ENCODE data around the gene DLL4.

DLL4 gene

DNA sequence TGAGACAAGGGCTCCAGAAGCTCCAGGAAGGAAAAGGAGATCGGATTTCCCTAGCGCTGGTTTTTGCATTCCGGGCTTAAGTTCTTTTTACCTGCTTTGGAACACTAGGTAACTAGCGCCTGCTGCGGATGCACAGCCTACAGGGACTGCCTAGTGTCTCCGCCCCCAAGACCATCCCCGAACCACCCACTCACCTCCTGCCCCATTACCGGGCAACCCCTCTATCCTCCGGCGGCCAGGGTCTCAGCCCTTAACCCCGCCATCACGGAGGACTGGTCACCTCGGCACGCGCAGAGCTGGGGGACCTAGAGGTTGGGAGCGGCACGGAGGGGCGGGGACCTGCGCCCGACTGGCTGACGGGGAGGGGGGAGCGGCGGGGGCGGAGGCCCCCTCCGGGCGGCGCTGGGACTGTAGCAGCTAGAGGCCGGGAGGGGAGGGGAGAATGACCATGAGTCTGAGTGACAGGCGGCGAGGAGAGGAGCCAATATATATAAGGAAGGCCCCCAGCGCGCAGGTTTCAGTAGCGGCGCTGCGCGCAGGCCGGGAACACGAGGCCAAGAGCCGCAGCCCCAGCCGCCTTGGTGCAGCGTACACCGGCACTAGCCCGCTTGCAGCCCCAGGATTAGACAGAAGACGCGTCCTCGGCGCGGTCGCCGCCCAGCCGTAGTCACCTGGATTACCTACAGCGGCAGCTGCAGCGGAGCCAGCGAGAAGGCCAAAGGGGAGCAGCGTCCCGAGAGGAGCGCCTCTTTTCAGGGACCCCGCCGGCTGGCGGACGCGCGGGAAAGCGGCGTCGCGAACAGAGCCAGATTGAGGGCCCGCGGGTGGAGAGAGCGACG lies at the start of gene DLL4:
Gene DLL4, plus strand, starts transcription at position 520 of the 839 bp plus-strand sequence. CDS start 329 bp downstream, outside the sequence.
- peak; percentile 73 for DNase-seq

DNA sequence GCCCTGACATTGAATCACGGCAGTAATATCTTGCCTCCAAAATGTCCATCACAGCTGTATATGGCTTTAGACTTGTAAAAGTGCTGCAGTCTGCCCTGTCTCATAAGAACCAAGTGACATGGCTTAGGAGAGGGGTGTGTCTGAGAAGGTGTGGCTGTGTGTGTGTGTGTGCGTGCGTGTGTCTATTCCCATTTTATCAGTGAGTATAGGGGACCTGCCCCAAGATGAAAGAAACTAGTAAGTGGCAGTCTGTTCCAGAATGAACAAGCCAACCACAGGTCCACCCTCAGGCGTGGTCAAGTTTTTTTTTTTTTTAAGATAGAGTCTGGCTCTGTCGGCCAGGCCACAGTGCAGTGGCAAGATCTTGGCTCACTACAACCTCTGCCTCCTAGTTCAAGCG lies 49.5 kb upstream of the DLL4 start:
- DNase-seq, result no peak

DNA sequence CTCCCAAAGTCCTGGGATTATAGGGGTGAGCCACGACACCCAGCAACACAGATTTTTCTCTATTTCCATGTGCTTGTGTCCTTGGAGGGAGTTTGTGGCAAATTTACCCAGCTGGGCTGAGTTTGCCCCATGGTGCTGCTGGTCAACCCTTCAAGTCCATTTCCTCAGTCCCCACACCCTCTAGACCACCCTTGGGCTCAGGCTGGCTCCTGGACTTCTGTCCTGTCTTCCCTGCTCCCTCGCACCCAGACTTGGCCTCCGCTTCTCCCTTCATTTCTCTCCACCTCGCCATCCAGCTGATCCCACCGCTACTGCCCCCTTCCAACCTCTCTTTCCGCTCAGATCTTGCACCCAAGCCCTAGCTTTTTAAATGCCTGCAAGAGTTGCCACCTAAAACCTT lies 47.8 kb upstream of the DLL4 start:
- DNase-seq, result no peak

DNA sequence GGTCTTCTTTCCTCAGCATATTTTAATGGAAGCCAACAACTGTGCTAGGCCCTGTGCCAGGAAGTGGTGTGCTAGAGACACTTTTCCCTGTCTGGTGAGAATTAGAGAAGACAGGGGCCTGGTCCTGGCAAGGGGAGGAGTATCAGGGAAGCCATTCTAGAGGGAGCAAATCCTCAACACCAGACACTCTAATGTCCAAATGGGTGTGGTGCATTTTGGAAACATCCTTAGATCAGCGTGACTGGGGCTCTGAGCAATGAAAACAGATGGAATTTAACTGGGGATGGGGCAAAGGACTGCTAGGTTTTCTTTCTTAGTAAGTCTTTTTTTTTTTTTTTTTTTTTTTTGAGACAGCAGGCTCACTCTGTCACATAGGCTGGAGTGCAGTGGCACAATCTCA lies 42.6 kb upstream of the DLL4 start:
- DNase-seq, result no peak

DNA sequence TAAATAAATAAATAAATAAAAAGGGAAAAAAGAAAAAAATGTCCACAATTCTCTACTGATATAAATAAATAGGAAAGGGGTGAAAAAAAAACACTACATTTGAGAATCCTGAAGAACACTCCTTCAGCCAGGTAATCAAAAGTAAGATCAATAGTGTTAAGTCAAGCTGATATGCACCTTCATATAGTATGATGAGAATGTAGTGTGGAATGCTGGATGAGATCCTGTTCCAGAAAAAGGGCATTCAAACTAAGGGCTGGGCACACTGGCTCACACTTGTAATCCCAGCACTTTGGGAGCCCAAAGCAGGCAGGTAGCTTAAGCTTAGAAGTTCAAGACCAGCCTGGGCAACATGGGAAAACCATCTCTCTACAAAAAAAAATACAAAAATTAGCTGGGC lies 40.0 kb upstream of the DLL4 start:
- no peak for DNase-seq

DNA sequence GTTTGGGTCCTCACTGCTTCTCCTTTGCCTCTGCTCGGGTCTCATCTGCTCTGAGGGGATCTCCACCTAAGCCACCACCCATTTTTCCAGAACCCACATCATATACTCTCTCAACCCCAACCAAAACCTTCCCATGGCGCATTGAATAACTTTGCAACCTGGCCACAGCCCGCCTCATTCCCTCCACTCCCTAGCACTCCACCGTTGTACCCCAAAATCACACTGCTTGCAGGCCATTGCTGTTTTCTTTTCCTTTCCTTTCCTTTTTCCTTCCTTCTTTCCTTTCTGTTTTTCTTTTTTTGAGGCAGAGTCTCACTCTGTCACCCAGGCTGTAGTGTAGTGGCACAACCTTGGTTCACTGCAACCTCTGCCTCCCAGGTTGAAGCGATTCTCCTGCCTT lies 38.0 kb upstream of the DLL4 start:
- no peak for DNase-seq

DNA sequence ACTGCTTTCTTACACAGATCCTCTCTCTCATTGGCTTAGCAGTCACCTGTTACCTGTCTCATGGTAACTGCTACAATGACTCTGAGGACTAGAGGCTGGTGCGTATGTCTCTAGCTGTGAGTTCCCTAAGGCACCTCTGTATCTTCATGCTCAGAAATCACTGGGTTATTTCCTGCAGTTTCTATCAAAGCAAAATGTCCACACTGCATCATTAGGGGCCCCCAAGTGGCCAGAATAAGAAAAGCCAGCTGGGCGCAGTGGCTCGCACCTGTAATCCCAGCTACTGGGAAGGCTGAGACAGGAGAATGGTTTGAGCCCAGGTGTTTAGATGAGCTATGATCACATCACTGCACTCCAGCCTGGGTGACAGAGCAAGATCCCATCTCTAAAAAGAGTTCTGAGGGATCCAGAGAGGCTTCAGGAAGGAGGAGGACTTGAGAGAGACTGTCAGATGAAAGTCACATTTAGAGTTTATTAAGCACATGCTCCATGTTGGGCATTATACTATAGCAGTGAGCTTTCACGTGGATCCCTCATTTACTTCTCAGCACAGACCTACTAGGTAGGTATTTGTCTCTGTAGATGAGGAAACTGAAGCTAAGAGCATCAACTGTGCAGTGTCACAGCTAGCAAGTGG lies 37.2 kb upstream of the DLL4 start:
- DNase-seq, result no peak

DNA sequence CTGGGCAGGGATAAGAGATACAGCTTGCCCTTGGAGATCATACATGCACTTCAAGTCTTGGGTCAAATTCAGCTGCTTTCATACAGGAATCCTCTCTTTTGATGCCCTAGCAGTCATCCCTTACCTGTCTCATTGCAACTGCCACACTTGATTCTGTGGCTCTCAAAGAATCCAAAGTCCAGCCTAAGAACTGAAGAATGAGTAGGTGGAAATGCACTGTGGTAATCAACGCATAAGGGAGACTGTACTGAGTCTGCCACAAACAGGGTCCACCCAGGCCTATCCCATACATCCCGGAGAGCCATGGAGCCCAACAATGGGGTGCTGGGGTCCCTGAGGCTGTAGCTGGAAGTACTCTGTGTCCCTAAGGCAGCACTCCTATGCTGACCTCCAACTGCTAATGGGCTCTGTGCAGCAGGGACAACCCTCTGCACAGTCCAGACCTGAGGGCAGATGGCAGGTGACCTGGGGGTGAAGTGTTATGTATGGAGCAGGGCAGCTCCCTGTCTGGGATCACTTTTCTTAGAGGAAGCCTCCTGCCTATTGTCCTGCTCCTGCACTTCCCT lies 36.6 kb upstream of the DLL4 start:
- DNase-seq, result no peak

DNA sequence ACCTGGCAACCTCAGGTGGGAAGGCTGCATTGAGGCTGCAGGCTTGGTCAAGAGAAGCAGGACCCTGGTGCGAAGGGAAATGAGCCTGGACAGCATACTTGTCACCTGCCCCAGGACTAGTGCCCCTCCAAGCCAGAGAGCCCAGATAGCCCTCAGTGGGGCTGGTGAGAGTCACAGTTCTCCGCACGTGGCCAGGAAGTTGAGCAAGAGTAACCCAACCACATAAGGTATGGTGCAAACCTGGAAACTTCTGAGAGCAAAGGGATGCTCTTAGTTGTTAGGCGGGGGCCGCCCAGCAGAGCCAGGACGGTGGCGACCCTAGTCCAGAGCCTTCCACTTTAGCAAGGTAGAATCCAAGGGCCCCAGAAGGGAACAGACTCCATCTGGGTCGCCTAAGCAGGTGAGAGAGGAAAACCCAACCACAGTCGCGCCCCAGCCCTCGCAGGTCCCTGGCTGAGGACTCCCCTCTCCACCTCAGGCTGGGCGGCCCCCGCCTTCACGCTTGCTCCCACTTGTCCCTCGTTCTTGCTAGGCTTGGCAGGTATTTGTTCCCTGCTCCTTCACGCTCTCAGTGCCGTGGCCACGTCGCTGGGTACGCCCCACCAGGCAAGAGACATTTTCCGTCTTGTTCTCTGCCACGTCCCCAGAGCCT lies 36.0 kb upstream of the DLL4 start:
- no peak for DNase-seq

DNA sequence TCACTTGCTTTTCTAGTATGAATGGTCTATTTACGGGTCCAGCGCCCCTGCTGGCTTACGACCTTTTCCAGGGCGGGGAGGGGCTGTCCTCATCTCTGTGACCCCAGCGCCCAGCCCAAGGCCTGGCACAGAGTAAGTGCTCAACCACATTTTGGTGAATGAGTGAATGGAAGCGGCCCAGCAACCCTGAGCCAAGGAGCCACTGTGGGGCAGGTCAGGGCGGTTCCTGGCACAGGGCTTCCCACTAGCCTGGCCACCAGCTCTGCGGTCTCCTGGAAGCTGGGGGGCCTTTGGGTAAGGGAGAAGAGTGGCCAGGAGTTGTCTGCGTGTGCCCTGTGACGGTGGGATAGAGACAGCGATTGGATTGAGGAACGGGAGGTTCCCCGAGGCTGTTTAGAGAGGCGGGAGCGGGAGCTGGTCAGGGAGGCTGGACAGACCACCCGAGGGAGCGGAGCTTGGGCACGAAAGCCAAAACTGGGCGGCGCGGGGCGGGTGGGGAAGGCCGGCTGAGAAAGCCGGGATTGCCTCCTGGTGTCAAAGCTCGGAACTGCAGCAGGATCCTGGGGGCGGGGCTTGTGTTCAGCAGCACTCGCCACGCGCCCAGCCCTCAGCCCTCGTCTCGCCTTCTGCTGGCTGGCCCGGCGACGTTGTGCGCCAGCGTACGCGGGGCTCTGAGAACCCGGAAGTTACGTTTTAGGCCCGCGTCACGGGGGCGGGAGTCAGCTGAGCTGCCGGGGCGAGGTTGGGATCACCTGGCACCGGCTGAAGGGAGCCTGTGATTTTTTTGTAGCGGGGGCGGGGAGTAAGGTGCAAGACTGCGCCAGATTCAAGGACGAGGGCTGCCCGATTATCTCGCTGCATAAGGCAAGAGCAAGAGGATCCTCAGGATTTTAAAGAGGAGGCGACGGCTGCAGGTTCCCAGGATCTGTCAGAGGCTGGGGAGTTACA lies 35.1 kb upstream of the DLL4 start, which contains the start of gene VPS18:
Gene VPS18, plus strand, starts transcription at position 718 of the 948 bp plus-strand sequence. CDS start 319 bp downstream, outside the sequence.
- DNase-seq, result peak; percentile 91

DNA sequence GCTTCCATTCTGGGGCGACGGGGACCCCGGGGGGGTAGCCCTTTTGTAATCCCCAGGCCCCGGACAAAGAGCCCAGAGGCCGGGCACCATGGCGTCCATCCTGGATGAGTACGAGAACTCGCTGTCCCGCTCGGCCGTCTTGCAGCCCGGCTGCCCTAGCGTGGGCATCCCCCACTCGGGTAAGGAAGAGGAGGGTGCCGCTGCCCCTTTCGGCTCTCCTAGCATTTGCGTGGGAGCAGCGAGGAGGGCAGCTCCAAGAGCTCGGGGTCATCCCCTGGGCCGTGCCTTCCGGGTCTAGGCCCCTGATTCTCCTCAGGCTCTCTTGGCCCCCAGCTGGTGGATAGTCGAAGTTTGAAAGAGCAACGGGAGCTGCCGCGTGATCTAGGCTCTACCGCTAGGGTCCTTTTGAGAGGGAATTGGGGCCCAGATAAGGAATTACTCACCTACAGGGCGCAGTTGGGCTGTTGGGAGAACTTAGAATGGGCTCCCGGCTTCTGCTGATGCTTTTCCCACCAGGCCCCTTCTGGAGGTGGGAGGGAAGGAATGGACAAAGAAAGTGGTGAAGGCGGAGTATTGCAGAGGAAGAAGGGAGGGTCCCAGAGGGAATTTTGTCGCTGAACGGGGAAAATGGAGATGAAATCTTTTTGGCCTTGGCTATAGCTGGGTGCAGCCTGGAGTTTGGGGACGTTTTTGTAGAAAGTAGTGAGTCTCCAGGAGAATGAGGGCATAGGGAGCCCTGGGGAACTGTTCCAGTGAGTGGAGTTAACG lies 34.3 kb upstream of the DLL4 start:
- DNase-seq, result no peak

DNA sequence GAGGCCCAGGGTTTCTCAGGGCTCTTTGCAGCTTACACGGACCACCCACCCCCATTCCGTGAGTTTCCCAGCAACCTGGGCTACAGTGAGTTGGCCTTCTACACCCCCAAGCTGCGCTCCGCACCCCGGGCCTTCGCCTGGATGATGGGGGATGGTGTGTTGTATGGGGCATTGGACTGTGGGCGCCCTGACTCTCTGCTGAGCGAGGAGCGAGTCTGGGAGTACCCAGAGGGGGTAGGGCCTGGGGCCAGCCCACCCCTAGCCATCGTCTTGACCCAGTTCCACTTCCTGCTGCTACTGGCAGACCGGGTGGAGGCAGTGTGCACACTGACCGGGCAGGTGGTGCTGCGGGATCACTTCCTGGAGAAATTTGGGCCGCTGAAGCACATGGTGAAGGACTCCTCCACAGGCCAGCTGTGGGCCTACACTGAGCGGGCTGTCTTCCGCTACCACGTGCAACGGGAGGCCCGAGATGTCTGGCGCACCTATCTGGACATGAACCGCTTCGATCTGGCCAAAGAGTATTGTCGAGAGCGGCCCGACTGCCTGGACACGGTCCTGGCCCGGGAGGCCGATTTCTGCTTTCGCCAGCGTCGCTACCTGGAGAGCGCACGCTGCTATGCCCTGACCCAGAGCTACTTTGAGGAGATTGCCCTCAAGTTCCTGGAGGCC lies 29.5 kb upstream of the DLL4 start:
- DNase-seq, result no peak

DNA sequence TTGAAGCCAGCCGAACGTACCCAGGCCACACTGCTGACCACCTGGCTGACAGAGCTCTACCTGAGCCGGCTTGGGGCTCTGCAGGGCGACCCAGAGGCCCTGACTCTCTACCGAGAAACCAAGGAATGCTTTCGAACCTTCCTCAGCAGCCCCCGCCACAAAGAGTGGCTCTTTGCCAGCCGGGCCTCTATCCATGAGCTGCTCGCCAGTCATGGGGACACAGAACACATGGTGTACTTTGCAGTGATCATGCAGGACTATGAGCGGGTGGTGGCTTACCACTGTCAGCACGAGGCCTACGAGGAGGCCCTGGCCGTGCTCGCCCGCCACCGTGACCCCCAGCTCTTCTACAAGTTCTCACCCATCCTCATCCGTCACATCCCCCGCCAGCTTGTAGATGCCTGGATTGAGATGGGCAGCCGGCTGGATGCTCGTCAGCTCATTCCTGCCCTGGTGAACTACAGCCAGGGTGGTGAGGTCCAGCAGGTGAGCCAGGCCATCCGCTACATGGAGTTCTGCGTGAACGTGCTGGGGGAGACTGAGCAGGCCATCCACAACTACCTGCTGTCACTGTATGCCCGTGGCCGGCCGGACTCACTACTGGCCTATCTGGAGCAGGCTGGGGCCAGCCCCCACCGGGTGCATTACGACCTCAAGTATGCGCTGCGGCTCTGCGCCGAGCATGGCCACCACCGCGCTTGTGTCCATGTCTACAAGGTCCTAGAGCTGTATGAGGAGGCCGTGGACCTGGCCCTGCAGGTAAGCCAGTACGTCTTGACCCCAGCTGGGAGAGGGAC lies 28.7 kb upstream of the DLL4 start:
- DNase-seq, result no peak

DNA sequence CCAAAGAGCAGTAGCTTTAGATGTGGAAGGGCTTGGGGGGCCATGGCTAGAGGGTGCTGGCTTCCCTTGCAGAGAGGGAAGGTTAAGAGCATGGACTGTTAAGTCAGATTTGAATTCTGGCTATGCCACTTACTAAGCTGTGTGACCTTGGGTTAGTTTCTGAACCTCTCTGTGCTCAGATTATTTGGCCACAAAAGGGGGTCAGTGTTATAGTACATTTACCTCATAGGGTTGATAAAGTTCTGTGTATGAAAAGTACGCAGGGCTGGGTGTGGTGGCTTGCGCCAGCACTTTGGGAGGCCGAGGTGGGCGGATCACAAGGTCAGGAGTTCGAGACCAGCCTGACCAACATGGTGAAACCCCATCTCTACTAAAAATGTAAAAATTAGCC lies 28.1 kb upstream of the DLL4 start:
- DNase-seq, result no peak

DNA sequence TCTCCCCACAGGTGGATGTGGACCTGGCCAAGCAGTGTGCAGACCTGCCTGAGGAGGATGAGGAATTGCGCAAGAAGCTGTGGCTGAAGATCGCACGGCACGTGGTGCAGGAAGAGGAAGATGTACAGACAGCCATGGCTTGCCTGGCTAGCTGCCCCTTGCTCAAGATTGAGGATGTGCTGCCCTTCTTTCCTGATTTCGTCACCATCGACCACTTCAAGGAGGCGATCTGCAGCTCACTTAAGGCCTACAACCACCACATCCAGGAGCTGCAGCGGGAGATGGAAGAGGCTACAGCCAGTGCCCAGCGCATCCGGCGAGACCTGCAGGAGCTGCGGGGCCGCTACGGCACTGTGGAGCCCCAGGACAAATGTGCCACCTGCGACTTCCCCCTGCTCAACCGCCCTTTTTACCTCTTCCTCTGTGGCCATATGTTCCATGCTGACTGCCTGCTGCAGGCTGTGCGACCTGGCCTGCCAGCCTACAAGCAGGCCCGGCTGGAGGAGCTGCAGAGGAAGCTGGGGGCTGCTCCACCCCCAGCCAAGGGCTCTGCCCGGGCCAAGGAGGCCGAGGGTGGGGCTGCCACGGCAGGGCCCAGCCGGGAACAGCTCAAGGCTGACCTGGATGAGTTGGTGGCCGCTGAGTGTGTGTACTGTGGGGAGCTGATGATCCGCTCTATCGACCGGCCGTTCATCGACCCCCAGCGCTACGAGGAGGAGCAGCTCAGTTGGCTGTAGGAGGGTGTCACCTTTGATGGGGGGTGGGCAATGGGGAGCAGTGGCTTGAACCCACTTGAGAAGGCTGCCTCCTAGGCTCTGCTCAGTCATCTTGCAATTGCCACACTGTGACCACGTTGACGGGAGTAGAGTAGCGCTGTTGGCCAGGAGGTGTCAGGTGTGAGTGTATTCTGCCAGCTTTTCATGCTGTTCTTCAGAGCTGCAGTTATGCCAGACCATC lies 26.3 kb upstream of the DLL4 start:
- no peak for DNase-seq

DNA sequence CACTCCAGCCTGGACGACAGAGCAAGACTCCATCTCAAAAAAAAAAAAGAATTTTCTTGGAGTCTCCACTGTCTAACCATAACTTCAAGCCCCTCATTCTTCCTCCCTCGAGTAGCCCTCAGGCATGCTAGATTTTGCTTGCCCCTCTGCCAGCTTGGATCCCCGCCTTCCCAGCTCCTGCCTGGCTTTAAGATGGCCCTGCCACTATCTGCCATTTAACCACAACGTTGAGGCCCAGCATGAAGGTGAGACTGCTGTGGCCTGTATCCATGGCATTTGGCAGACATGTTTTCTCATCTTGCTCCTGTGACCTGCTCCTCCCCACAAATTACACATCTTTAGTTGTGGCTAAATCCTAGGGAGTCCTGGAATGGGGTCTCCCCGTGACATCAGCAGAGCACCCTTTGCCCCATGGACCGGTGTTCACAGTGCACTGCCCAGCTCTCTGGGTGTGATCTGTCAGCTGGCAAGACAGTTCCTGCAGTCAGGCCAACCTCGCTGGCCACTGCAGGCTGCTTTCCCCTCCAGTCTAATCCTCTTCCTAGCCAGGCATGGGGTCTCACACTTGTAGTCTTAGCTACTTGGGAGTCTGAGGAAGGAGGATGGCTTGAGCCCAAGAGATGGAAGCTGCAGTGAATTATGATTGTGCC lies 24.5 kb upstream of the DLL4 start:
- no peak for DNase-seq

DNA sequence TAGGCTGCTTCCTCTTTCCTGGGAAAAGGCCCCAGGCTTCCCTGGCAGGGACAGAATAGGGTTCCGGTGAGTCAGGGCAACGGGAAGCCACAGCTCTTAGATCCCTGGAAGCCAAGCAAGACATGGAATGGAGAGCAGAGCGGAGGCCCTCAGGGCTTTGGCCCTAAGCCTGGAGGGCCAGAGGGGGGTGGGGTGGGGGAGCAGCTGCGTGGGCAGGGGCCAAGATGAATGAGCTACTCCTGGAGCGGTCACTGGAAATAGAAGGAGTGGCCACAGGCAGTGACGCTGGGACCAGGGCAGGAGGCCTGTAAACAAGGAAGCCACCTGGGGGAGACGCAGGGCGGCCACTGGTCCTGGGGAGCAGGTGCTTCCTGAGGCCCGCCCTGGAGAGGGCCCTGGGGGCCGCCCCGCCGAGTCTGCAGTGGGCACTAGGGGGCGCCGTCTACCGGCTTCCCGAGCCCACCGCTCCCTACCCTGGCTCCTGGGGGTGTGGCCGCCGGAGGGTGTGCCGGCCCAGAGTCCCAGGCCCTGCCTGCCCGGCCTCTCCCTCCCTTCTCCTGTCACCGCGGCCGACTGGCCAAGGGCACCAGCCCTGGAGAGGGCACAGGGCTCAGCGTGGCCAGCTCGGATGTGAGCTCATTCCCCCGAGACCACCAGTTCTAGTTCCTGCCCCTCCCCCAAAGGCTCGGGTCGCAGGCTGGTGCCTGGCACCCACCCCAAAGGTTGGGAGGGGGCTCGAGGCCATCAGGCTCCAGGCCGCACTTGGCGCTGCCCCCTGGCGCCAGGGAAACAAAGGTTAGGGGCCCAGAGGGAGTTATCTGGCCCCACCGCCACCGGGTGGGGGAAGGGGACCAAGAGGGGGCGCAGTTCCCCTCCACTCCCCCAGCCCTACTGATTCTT lies 22.8 kb upstream of the DLL4 start:
- DNase-seq, result peak; percentile 58
